Limb (tissue), 2 donors: ENCODE results near the gene ITGA7.
"Not testable (repeated sequence)": the region's sequence is repeated elsewhere in the genome, so short reads cannot be mapped to it uniquely, and the experiment has no call there.

Source experiments
- DNase-seq, 2 donors: peaks; one replicate each; pipeline ENCODE4 v3.0.0-alpha.2; 2016; ENCODE audit errors: extremely low spot score in 2 of 2

Gene ITGA7

GRCh38 chr12:55682087-55682796 lies 25.5 kb downstream of the ITGA7 start:
- DNase-seq, result no peak

- DNase-seq, result peak in 1 of 2 donors; percentile 28
These were observed 26.3 kb downstream of the ITGA7 start for GRCh38 chr12:55681142-55682077.

- no peak for DNase-seq
These were observed 28.0 kb downstream of the ITGA7 start for GRCh38 chr12:55679691-55680090.

GRCh38 chr12:55676707-55677106 lies 31.0 kb downstream of the ITGA7 start:
- DNase-seq, result no peak

- DNase-seq, result no peak
These were observed 32.0 kb downstream of the ITGA7 start for GRCh38 chr12:55675666-55676065.

- no peak for DNase-seq
These were observed 34.1 kb downstream of the ITGA7 start for GRCh38 chr12:55673638-55674037.

- DNase-seq, result no peak
These were observed 36.0 kb downstream of the ITGA7 start for GRCh38 chr12:55671746-55672145.

- DNase-seq, result no peak
These were observed 37.4 kb downstream of the ITGA7 start for GRCh38 chr12:55670276-55670675.

GRCh38 chr12:55666508-55666907 lies 41.2 kb downstream of the ITGA7 start:
- no peak for DNase-seq

GRCh38 chr12:55664826-55665225 lies 42.9 kb downstream of the ITGA7 start:
- DNase-seq, result no peak

- DNase-seq, result no peak
These were observed 44.3 kb downstream of the ITGA7 start for GRCh38 chr12:55663391-55663790.

- DNase-seq, result no peak
These were observed 48.0 kb downstream of the ITGA7 start for GRCh38 chr12:55659486-55660385.

GRCh38 chr12:55658635-55659391 lies 48.9 kb downstream of the ITGA7 start:
- DNase-seq, result no peak

GRCh38 chr12:55658212-55658611 lies 49.5 kb downstream of the ITGA7 start:
- no peak for DNase-seq

GRCh38 chr12:55657212-55657611 lies 50.5 kb downstream of the ITGA7 start:
- DNase-seq, result no peak

- no peak for DNase-seq
These were observed 53.0 kb downstream of the ITGA7 start for GRCh38 chr12:55654511-55655214.

GRCh38 chr12:55653031-55653430 lies 54.7 kb downstream of the ITGA7 start:
- DNase-seq, result no peak

GRCh38 chr12:55652352-55652751 lies 55.4 kb downstream of the ITGA7 start:
- DNase-seq, result no peak

- no peak for DNase-seq
These were observed 56.4 kb downstream of the ITGA7 start for GRCh38 chr12:55651299-55651683.

- not testable (repeated sequence) for DNase-seq
These were observed 56.9 kb downstream of the ITGA7 start for GRCh38 chr12:55650620-55651298.
